Upper lobe of right lung (tissue), 1 donor: Measurements from ENCODE around the gene LOXHD1. TPM values are rescaled to one million over a fixed set of nuclear protein-coding genes. Genes with fewer than 3 reads are reported as not detected.

Experiments used
- ATAC-seq: fragments of 200-7000 bp; cut with Tn5 transposase; one replicate; pipeline ENCODE4 v1.9.1; 2020; ENCODE audit warnings: mild to moderate bottlenecking, moderate library complexity
- DNase-seq: peaks from one replicate; pipeline ENCODE4 v3.0.0-alpha.2; 2020
- H3K27ac ChIP-seq: fragments of 200-600 bp; one replicate; pipeline ENCODE4 v1.8.0; 2022
- H3K27me3 ChIP-seq: fragments of 200-600 bp; one replicate; pipeline ENCODE4 v1.8.0; 2022; ENCODE audit warnings: mild to moderate bottlenecking
- H3K36me3 ChIP-seq: fragments of 200-600 bp; one replicate; pipeline ENCODE4 v1.8.0; 2022
- H3K4me1 ChIP-seq: fragments of 200-600 bp; one replicate; pipeline ENCODE4 v1.8.0; 2022
- H3K4me3 ChIP-seq: fragments of 200-600 bp; one replicate; pipeline ENCODE4 v1.8.0; 2022; ENCODE audit warnings: mild to moderate bottlenecking
- H3K9me3 ChIP-seq: fragments of 200-600 bp; one replicate; pipeline ENCODE4 v1.8.0; 2022
- CTCF ChIP-seq: fragments of 200-600 bp; IDR thresholded peaks from one replicate; pipeline ENCODE4 v1.8.0; 2022; ENCODE audit warnings: antibody characterized with exemption
- intact Hi-C: fragments of 100-400 bp; cut with DNase I; formaldehyde crosslinking; loops from one replicate; pipeline ENCODE4 v1.11.0; 2022
- total RNA-seq: library from RNA; stranded (reverse); fragmentation: NEBNext Ultra II Directional; extraction: Animal tissue kit (Norgen Biotek cat#: 25700); gene quantifications from one replicate; pipeline ENCODE4 v1.2.1, GENCODE V29; 2021
- donor health status: DM: no; HTN: yes; CAD: no; lungs with severe emphysema.

Gene LOXHD1
- total RNA-seq, 1 donor from 2014 or later = 2.7 TPM

- no peak for TF ChIP-seq CTCF
- H3K9me3 ChIP-seq = no peaks in the 10 kb centered on the region
Measured at GRCh38 chr18:46542545-46542944, 114.5 kb downstream of the LOXHD1 start.

GRCh38 chr18:46541626-46542189 is 115.3 kb downstream of the LOXHD1 start:
- no peaks in the 10 kb centered on the region for H3K9me3 ChIP-seq
- intact Hi-C loops = no loop called here
- no peaks in the 10 kb centered on the region for H3K36me3 ChIP-seq
- no peak overlapping the region for H3K27ac ChIP-seq
- TF ChIP-seq CTCF = no peak
- DNase-seq = no peak
- H3K4me3 ChIP-seq = no peak overlapping the region
- H3K4me1 ChIP-seq = no peaks in the 10 kb centered on the region
- no peaks in the 10 kb centered on the region for H3K27me3 ChIP-seq
- ATAC-seq = no peak

More at GRCh38 chr18:46542545-46542944, 114.5 kb downstream of the LOXHD1 start:
- Histone ChIP-seq H3K27me3 (no peaks in the 10 kb centered on the region), H3K27ac (no peak overlapping the region), H3K4me1 (no peaks in the 10 kb centered on the region), H3K36me3 (no peaks in the 10 kb centered on the region), H3K4me3 (no peak overlapping the region)
- intact Hi-C loops = no loop called here
- ATAC-seq (no peak), DNase-seq (no peak)

GRCh38 chr18:46538376-46538775 is 118.6 kb downstream of the LOXHD1 start:
- H3K27ac ChIP-seq = no peak overlapping the region
- TF ChIP-seq CTCF = no peak
- H3K4me1 ChIP-seq = no peaks in the 10 kb centered on the region
- ATAC-seq (no peak), DNase-seq (no peak)
- no peaks in the 10 kb centered on the region for H3K36me3 ChIP-seq
- no peaks in the 10 kb centered on the region for H3K27me3 ChIP-seq
- H3K9me3 ChIP-seq = no peaks in the 10 kb centered on the region
- intact Hi-C loops = no loop called here
- no peak overlapping the region for H3K4me3 ChIP-seq

- no peak for ATAC-seq
- no peaks in the 10 kb centered on the region for H3K36me3 ChIP-seq
- H3K27ac ChIP-seq = no peak overlapping the region
- H3K9me3 ChIP-seq = no peaks in the 10 kb centered on the region
- no peak for DNase-seq
- H3K4me3 ChIP-seq = no peak overlapping the region
- H3K27me3 ChIP-seq = no peaks in the 10 kb centered on the region
- intact Hi-C loops = no loop called here
- no peak for TF ChIP-seq CTCF
- no peaks in the 10 kb centered on the region for H3K4me1 ChIP-seq
Measured at GRCh38 chr18:46536215-46536874, 120.7 kb downstream of the LOXHD1 start.

- Histone ChIP-seq H3K27me3 (no peaks in the 10 kb centered on the region), H3K9me3 (no peaks in the 10 kb centered on the region), H3K27ac (no peak overlapping the region), H3K4me1 (no peaks in the 10 kb centered on the region), H3K36me3 (no peaks in the 10 kb centered on the region), H3K4me3 (no peak overlapping the region)
- intact Hi-C loops = no loop called here
- ATAC-seq (no peak), DNase-seq (no peak)
- no peak for TF ChIP-seq CTCF
Measured at GRCh38 chr18:46531482-46531881, 125.5 kb downstream of the LOXHD1 start.
